HG03432 (cell line): ENCODE results near the gene RAB1A.
"Not testable (repeated sequence)": the region's sequence is repeated elsewhere in the genome, so short reads cannot be mapped to it uniquely, and the experiment has no call there.

Experiments used
- ATAC-seq: cut with Tn5 transposase; IDR thresholded peaks from one replicate; pipeline ENCODE4 v1.9.1; 2021; ENCODE audit warnings: mild to moderate bottlenecking, moderate library complexity; ENCODE audit not compliant: unreplicated experiment

RAB1A gene

GRCh38 chr2:65129826-65130663, at the start of gene RAB1A:
Gene RAB1A, minus strand, starts transcription at chr2:65130106. Its CDS starts 191 bp downstream, at chr2:65129915.
- ATAC-seq = peak; percentile 97

GRCh38 chr2:65177751-65178442, 48.0 kb upstream of the RAB1A start:
- ATAC-seq = no peak

GRCh38 chr2:65175894-65176530, 46.1 kb upstream of the RAB1A start:
- ATAC-seq = no peak

GRCh38 chr2:65174031-65174430, 44.1 kb upstream of the RAB1A start:
- ATAC-seq = not testable (repeated sequence)

- ATAC-seq = no peak
These were observed 43.3 kb upstream of the RAB1A start for GRCh38 chr2:65172994-65173790.

- not testable (repeated sequence) for ATAC-seq
These were observed 40.9 kb upstream of the RAB1A start for GRCh38 chr2:65170611-65171477.

GRCh38 chr2:65169760-65170136, 39.8 kb upstream of the RAB1A start:
- ATAC-seq = no peak

GRCh38 chr2:65165558-65165957, 35.7 kb upstream of the RAB1A start:
- ATAC-seq = no peak

GRCh38 chr2:65164426-65164891, 34.6 kb upstream of the RAB1A start:
- ATAC-seq = no peak

- ATAC-seq = no peak
These were observed 31.7 kb upstream of the RAB1A start for GRCh38 chr2:65161551-65162100.

- no peak for ATAC-seq
These were observed 30.0 kb upstream of the RAB1A start for GRCh38 chr2:65159906-65160305.

- ATAC-seq = no peak
These were observed 29.4 kb upstream of the RAB1A start for GRCh38 chr2:65159261-65159660.

- no peak for ATAC-seq
These were observed 28.7 kb upstream of the RAB1A start for GRCh38 chr2:65158557-65158956.

GRCh38 chr2:65157856-65158255, 27.9 kb upstream of the RAB1A start:
- ATAC-seq = not testable (repeated sequence)

- no peak for ATAC-seq
These were observed 26.1 kb upstream of the RAB1A start for GRCh38 chr2:65156041-65156440.

- no peak for ATAC-seq
These were observed 23.6 kb upstream of the RAB1A start for GRCh38 chr2:65153515-65153914.

- no peak for ATAC-seq
These were observed 16.2 kb upstream of the RAB1A start for GRCh38 chr2:65146078-65146477.

- no peak for ATAC-seq
These were observed 14.7 kb upstream of the RAB1A start for GRCh38 chr2:65144571-65144970.

- ATAC-seq = no peak
These were observed 12.6 kb upstream of the RAB1A start for GRCh38 chr2:65142515-65142914.
